Measurements from ENCODE around the gene RSBN1.
A peak's percentile ranks its signal among the peaks of the same experiment; 100 is the strongest.
"Not testable (repeated sequence)": the region's sequence is repeated elsewhere in the genome, so short reads cannot be mapped to it uniquely, and the experiment has no call there.

RSBN1 gene

DNA sequence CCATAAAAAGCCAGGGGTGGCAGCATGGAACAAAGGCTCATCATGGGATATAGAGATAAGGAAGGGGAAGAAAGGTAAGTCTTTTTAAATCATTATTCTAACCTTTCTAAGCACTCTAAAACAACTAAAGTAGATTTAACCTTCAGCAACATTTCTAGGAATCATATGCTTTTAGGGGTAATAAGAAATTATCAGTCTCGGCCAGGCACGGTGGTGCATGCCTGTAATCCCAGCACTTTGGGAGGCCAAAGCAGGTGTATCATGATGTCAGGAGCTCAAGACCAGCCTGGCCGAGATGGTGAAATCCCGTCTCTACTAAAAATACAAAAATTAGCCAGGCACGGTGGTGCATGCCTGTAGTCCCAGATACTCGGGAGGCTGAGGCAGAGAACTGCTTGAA, 32.7 kb downstream of the RSBN1 start:
- DNase-seq = no peak

DNA sequence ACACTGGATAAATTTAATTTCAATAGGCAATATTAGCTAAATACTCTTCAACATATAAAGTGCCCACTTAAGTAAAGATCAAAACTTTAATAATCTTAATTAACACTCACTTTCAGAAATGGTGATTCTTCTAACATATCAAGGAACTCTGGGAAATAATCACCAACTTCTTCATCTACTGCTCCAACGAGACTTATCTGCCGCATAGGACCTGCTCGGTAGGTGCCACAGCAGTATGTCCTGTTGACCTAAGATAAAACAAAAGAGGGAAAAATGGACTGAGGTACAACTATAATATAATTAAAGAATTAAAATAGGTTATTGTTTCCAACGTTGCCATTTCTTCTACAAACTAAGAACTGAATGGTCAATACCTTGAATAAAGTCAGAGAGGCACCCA, 34.7 kb downstream of the RSBN1 start:
- DNase-seq = no peak

DNA sequence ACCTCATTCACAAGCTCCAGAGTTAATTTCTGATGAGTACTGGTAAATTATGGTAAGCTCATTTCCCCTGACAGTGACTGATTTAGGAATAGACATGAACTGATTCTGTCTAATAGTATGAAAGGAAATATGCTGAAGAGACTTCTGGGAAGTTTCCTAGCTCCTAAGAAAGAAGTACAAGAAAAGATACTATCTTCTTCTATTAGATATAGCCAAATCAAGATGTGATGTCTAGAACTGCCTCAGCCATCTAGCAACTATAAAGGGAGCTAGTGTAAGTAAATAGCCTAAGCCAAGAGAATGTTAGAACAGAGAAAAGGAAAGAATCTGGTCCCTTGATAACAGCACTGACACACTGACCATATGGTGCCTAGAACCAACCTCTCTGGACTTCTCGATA, 42.2 kb downstream of the RSBN1 start:
- DNase-seq = no peak

DNA sequence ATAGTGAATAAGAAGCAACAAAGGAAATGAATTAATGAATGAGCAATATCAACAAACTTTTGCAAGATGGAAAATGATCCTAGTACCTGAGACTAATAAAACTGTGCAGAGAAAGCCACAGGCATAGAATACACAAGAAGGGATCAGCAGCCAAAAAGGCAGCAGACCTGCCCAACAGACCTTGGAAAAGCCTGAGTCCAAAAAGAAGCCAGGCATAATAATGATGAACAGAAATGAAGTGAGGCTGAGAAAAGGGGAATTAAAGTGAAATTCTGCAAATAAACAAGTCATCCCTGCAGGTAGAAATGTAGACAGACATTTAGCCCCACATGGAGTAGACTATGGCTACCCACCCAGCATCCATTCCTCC, 42.7 kb downstream of the RSBN1 start:
- DNase-seq = no peak

DNA sequence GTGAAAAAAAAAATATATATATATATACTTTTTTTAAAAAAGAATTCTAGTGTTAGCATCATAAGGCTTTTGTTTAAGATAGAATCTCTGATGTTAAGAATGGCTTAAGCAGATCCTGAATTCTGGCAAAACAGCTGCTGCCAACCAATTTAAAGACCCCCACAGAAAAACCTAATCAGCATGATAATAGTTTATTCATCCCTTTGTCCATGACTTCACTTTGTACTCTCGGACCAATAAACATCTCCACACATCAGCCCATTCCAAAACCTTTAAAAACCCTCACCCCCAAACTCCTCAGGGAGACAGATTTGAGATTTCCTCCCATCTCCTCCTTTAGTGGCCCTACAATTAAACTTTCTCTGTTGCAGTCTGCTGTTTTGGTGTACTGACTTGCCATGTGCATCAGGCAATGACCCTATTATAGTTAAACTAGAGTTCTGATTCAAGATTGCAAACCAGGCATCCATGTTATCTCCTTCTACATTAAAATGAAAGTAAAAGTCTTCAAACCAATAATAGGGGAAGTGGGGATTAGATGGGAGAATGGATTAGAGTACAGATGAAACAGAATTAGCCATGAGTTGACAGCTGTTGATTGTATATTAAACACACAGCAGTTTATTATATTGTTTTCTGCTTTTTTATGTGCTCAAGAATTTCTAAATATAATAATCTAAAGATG, 43.2 kb downstream of the RSBN1 start:
- DNase-seq = peak; percentile 50

DNA sequence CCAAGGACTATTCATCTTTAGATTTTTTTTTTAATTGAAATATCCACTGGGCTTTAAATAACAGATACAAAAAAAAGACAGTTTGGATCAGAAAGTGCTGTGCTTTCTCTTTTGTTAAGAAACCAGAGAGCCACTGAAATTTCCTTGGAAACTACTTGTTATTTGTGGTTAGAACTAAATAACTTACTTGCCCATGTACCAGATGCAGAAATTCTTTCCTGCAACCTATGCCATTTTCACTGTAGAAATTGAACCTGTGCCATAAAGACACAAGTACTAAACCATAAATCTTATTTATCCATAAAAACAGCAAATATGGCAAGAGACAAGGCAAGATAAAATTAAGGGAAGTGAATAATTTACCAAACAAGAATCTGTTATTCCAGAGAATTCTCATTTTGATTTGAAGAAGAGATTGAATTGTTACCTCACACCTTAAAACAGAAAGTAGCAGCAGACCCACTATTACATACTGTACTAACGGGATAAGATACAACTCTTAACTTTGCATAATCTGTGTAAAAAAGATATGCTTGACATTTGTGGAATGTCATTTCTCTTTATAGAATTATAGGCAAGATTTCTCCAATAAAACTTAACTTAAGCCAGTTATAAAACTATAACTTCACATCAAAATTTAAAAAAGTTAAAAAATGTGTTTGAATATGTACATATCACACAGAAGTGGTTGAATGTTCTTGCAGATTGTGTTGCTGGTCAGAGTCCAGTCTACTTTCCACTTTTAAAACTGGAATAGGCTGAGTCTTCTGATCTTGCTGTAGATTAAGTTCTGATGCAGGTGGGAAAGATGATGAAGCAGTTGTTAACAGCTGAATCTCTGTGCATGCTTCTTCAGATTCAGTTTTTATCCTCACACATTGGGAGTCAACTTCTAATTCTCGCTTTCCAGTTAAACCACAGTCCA, 46.7 kb downstream of the RSBN1 start:
- no peak for DNase-seq

DNA sequence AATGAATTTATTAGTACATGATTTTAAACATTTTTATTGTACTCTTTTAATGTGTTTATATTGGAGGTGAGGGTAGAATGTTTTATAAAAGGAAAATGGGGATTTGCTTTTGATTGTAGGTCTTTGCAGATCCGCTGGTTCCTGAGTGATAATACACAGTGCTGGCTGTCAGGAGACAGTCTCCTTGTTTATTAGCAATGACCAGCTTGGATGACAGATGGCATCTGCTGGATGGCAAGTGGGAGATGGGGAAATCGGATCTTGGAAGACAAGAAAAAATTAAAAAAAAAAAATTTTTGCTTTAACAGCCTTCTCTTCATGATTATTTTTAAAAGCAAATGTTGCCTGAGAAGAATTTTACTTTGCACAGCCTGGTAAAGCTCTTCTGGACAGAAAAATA, 48.6 kb downstream of the RSBN1 start:
- peak; percentile 70 for DNase-seq

DNA sequence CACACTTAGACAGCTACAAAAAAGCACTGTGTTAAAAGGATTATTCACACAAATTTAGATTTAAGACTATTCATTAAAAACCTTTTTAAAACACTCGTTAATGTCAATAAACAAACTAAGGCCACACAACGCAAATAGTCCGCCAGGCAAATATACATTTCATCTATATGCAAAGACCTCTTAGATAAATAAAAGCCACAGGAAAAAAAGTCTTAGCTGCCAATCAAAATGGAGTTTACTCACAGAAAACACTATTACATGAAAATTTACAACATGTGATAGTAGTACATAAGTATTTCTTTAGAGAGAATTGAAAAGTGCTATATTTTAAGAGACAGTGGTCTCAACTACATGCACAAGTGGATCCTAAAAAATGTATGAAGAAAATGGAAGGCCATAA, 50.3 kb downstream of the RSBN1 start:
- DNase-seq = no peak

DNA sequence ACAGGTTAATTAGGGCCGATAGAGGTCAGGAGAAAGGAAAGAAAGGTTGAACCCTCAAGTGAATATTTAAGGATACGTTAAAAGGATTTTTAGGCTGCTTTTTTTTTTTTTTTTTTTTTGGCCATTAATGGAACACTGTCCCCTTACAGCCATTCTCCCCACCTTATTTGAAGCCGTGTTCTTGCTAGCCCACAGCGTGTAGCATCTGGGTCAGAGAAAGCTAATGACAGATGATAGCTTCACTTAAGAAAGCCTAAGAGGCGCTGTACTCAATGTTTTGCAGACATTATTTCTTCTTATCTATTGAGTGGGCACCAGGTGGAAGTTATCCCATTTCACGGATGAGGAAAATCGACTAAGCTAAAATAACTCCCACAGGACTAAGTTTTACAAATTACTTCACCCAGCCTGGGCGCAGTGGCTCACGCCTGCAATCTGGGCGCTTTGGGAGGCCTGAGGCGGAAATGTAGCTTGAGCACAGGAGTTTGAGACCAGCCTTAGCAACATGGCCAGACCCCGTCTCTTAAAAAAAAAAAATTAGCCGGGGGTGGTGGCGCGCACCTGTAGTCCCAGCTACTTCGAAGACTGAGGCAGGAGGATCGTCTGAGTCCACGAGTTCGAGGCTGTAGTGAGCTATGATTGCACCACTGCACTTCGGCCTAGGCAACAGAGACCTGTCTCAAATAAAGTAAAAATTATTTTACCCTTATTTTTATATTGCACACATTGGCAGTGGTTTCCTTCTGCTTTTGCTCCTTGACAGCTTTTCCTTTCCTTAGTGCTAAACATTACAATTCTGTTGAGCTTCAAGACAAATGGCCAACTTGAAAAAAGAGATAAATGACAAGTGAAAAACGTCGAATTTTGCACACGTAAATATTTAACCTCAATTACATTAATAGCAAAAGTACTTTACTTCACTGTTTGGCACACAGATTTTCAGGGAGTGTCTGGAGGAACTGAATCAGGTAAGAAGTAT, 51.9 kb downstream of the RSBN1 start:
- no peak for DNase-seq

DNA sequence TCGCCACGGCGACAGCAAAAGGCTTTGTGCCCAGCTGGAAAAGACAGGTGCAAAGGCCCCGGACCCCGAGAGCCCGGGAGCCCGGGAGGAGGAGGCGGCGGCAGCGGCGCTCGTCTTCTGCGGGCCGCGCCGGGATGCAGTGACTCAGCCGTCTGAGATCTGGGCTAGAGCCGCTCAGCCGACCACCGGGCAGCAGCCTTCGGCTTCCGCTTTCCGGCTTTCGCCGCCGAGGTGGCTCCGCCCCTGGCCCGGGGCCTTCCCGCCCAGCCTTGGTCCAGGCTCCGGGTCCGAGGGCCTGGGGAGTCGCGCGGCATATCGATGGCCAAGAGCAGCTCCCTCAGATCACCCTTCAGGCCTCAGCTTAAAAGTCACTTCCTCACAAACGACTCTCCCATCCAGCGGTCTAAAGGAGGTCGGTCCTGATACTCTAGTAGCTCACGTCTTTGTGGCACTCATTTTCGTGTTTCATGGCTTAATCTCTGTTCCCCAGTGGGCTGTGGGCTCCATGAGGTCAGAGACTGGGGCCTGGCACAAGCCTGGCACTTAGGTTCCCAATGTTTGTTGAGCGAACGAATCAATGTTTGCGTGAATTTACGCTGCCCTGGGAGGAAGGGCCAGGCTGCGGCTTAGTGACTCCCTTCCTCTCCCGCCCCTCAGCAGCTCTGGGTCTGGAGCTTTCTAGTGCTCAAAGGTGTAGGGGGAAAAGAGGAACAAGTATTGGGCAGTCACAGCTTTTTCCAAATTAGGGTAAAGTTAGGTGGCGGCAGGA, 52.8 kb downstream of the RSBN1 start, which contains the start of gene PHTF1:
TSS of gene PHTF1 (minus strand) at position 154 of the 769 bp plus-strand sequence. CDS start 783 bp downstream, outside the sequence.
- DNase-seq = no peak

DNA sequence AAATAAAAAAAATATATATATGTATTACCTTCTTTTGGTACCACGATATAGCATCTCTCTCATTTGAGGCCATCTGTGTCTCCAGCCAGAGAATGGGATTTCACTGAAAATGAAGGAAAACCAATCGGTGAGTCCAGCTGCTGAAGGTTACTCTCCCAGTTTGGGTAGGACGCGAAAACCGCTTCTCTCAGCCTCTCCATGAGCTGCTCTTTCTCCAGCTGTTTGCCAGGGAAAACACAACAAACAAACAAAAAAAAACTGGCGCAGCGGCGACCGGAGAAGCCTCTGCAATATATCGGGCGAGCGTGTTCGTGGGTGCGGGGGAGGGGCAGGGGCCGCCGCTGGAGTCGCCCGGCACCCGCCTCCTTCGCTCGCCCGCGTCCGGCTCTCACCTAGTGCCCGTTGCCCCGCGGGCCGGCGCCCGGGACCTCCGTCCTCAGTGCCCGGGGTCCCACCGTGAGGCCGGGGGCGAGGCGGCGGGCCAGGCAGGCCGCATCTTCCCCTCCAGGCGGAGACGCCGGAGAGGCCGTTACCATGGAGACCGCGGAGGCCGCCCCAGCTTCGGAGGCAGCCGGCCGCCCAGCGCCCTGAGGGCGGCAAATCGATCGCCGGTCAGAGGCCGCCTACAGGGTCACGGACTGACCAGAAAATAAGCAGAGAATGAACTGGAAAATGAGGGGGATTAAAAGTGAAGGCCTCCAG, 53.5 kb downstream of the RSBN1 start:
- no peak for DNase-seq

DNA sequence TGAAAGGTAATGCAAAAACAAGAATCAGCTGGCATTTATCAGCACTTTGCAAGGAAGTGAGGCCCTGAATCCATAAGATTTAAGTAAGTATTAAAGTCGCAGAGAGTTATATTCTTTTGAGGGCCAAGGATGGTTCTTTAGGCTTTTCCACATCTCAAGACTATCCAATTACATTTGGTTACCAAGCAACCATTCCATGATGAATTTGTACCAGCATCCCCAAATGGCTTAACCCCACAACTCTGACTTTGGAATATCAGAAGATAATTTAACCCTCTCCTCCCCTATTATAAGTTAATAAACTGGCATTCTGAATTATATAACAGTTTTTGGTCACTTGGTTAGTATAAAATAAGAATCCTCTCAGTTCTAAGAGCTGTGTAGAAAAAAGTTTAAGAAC, 55.8 kb downstream of the RSBN1 start:
- DNase-seq = no peak

DNA sequence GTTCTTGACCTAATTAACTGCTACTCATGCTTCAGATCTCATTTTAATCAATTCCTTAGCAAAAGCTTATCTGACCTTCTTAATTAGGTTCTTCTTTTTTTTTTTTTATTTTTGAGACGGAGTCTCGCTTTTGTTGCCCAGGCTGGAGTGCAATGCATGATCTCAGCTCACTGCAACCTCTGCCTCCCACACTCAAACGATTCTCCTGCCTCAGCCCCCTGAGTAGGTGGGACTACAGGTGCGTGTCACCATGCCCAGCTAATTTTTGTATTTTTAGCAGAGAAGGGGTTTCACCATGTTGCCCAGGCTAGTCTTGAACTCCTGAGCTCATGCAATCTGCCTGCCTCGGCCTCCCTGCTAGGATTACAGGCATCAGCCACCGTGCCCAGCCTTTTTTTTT, 58.9 kb downstream of the RSBN1 start:
- DNase-seq = not testable (repeated sequence)

DNA sequence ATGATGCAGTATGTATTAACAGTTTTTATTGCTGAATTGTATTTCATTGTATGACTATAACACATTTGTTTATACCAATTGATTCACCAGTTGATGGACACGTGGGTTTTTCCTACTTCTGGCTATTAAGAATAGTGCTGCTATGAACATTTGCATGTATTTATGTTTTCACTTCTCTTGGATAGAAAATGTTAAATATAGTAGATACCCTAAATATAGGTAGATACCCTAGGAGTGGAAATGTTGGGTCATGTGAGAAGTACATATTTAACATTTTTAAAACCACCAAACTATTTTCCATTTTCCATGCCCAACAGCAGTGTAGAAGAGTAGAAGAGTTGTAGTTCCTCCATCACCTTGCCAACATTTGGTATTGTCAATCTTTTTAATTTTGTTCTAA, 60.8 kb downstream of the RSBN1 start:
- no peak for DNase-seq

DNA sequence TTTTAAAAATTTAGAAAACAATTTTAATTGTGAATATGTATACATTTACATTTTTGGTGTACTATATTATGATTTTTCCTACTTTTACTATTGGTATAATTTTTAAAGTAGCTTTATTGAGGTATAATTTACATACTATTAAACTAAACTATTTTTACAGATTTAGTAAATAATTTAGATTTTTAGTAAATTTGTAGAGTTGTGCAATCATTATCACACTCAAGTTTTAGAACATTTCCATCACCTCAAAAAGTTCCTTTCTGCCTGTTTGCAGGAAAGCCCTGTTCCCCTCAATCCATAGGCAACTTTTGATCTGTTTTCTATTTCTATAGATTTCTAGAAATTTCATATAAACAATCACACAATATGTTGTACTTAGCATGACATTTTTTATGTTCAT, 61.2 kb downstream of the RSBN1 start:
- no peak for DNase-seq

DNA sequence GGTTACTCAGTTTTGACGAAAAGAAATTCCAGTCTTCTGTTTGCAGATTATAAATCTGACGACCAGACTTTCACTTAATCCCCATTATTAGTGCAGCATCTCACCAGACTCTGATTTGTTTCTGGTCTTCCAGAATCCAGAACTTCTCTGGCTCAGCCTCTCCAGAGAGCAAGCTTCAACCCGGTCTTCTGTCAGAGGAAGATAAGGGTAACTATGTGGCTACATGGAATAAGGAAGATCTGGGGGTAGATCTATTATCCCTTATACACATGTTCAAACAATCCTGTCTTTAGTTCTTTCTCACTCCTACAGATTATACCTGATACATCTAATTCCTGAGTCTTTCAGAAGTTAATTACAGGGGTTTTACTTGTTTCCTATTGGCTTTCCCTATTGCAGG, 62.9 kb downstream of the RSBN1 start:
- no peak for DNase-seq

DNA sequence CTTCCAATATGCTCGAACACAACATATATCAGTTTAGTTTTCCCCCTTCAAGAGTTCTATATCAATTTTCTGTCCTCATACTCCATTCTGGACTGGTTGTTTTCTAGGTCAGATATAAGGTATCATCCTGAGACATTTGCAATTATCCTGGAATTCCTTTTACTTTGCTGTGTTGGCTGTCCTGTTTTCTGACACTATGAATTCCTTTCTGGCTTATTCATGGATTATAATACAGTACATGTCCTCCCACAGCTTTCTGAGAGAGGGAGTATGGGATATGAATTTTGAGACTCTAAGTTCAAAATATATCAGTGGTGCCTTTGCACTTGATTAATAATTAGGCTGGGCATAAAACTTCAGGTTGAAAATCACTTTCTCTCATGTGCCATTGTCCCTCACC, 64.9 kb downstream of the RSBN1 start:
- DNase-seq = no peak

DNA sequence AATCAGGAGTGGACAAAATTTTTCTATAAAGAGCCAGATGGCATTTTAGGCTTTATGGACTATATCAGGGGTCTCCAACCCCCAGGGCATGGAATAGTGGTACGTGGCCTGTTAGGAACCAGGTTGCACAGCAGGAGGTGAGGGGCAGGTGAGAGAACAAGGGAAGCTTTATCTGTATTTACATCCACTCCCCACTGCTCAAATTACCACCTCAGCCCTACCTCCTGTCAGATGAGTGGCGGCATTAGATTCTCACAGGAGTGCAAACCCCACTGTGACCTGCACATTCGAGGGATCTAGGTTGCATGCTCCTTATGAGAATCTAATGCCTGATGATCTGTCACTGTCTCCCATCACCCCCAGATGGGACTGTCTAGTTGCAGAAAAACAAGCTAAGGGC, 66.9 kb downstream of the RSBN1 start:
- peak; percentile 28 for DNase-seq

DNA sequence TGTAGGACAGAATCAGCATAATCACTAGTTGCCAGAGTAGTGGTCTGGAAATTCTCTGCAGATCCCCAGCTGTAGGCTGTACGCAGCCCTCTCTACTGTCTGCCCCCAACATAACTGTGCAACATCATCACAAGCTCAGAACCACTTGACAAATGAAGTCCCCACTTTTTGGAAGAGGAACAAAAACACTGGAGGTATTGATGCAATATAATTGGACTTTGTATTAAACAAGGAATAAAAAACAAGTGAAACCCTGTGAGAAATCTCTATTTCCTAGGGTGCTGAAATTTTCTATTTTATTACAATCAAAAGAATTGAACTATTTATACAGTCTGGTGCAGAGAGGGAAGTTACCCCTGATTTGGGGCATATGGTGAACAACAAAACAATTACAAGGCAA, 68.2 kb downstream of the RSBN1 start:
- DNase-seq = no peak

DNA sequence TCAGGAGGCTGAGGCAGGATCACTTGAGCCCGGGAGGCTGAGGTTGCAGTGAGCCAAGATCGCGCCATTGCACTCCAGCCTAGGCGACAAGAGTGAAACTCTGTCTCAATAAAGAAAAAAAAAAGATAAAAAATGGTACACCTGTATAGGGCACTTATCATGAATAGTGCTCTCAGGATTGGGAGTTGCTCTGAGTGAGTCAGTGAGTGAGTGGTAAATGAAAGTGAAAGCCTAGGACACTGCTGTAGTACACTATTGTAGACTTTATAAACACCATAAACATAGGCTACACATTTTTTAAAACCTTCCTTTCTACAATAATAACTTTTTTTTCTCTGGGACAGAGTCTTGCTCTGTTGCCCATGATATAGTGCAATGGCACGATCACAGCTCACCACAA, 69.8 kb downstream of the RSBN1 start:
- DNase-seq = no peak

DNA sequence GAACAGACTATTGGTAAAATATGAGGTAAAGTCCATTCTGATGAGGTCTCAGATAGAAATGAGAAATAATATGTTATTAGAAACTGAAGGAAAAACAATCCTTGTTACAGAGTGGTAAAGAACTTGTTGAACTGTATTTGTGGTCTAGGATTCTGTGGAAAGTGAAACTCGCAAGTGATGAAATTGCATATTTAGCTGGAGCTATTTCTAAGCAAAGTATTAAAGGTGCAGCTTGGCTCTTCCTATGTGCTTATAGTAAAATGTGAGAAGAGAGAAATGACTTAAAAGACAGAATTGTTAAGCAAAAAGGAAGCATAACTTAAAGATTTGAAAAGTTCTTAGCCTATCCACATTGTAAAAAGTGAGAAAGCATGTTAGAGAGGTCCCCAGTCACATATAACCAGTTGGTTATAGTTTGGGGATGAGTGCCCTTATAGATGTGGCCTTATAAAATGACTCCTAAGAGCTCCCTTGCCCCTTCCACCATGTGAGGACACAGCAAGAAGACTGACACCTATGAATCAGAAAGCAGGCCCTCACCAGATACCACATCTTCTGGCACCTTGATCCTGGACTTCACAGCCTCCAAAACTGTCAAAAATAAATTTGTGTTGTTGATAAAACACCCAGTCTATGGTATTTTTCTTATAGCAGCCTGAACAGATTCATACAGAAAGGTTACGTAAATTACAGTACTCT, 77.8 kb downstream of the RSBN1 start:
- no peak for DNase-seq
